GM12878 (cell line): ENCODE results near the gene ANO8. TPM values are rescaled to one million over a fixed set of nuclear protein-coding genes. Genes with fewer than 3 reads are reported as not detected.

Experiments used
- CBFB ChIP-seq: IDR thresholded peaks from 2 replicates; pipeline ENCODE4 v1.6.1; 2016; ENCODE audit warnings: antibody characterized with exemption, low read depth
- CHD1 ChIP-seq: IDR thresholded peaks from 2 replicates; pipeline ENCODE4 v1.6.1; 2012; ENCODE audit warnings: low read depth, low read length, improper control_type of control experiment
- CREM ChIP-seq: IDR thresholded peaks from 2 replicates; pipeline ENCODE4 v1.6.1; 2014; ENCODE audit warnings: antibody characterized with exemption, low read depth
- EGR1 ChIP-seq, 2 experiments: IDR thresholded peaks; 1 replicate in 1 of 2; 2 replicates in 1 of 2; pipeline ENCODE4 v1.6.1; 2011 to 2012; ENCODE audit warnings: low read depth in 2 of 2, low read length in 2 of 2, borderline replicate concordance in 1 of 2, mild to moderate bottlenecking in 1 of 2, moderate library complexity in 1 of 2
- EP300 ChIP-seq, 2 experiments: fragments of 150-350 bp in 1 of 2; IDR thresholded peaks; 2 replicates each; pipeline ENCODE4 v1.6.1; 2011 to 2012; ENCODE audit warnings: low read depth in 2 of 2, low read length in 2 of 2, borderline replicate concordance in 1 of 2, improper control_type of control experiment in 1 of 2, inconsistent platforms in 1 of 2; ENCODE audit not compliant: control insufficient read depth in 1 of 2
- FOXK2 ChIP-seq: fragments of 450-650 bp; IDR thresholded peaks from 2 replicates; pipeline ENCODE4 v1.6.1; 2017; ENCODE audit warnings: mild to moderate bottlenecking, moderate library complexity
- GABPA ChIP-seq: IDR thresholded peaks from 2 replicates; pipeline ENCODE4 v1.6.1; 2014; ENCODE audit warnings: antibody characterized with exemption, low read depth, mild to moderate bottlenecking, inconsistent platforms
- HDAC2 ChIP-seq: fragments of 200-600 bp; sonication (generic); IDR thresholded peaks from 2 replicates; pipeline ENCODE4 v1.6.1; 2017
- IRF3 ChIP-seq: fragments of 450-650 bp; IDR thresholded peaks from 2 replicates; pipeline ENCODE4 v1.6.1; 2014; ENCODE audit warnings: mild to moderate bottlenecking
- IRF4 ChIP-seq: IDR thresholded peaks from 2 replicates; pipeline ENCODE4 v1.6.1; 2011; ENCODE audit warnings: low read depth, low read length
- KAT2A ChIP-seq: conservative IDR thresholded peaks from 2 replicates; pipeline ENCODE4 v1.6.1; 2011; ENCODE audit warnings: low read depth, low read length; ENCODE audit not compliant: control insufficient read depth
- MLLT1 ChIP-seq: fragments of 450-650 bp; IDR thresholded peaks from 2 replicates; pipeline ENCODE4 v1.6.1; 2016; ENCODE audit warnings: mild to moderate bottlenecking
- MYB ChIP-seq: fragments of 150-350 bp; IDR thresholded peaks from 2 replicates; pipeline ENCODE4 v1.6.1; 2014; ENCODE audit warnings: mild to moderate bottlenecking, low read depth, low read length, borderline replicate concordance
- MYC ChIP-seq: IDR thresholded peaks from 2 replicates; pipeline ENCODE4 v1.6.1; 2011; ENCODE audit warnings: mild to moderate bottlenecking, low read length, moderate library complexity, inconsistent platforms; ENCODE audit not compliant: insufficient read depth, insufficient replicate concordance, insufficient read length, severe bottlenecking
- NFYB ChIP-seq: IDR thresholded peaks from 2 replicates; pipeline ENCODE4 v1.6.1; 2011; ENCODE audit warnings: low read depth, mild to moderate bottlenecking, low read length, improper control_type of control experiment, moderate library complexity; ENCODE audit not compliant: insufficient read depth
- NKRF ChIP-seq: fragments of 450-650 bp; conservative IDR thresholded peaks from 2 replicates; pipeline ENCODE4 v1.6.1; 2017; ENCODE audit warnings: mild to moderate bottlenecking, moderate library complexity
- NR2C1 ChIP-seq: fragments of 450-650 bp; IDR thresholded peaks from 2 replicates; pipeline ENCODE4 v1.6.1; 2017; ENCODE audit warnings: antibody characterized with exemption, mild to moderate bottlenecking, moderate library complexity
- NR2C2 ChIP-seq: IDR thresholded peaks from 2 replicates; pipeline ENCODE4 v1.6.1; 2011; ENCODE audit warnings: borderline replicate concordance, low read depth; ENCODE audit not compliant: control insufficient read depth, insufficient read length
- NR2F1 ChIP-seq: fragments of 450-650 bp; conservative IDR thresholded peaks from 2 replicates; pipeline ENCODE4 v1.6.1; 2017; ENCODE audit warnings: mild to moderate bottlenecking
- POLR2AphosphoS2 ChIP-seq: IDR thresholded peaks from 2 replicates; pipeline ENCODE4 v1.6.1; 2011; ENCODE audit warnings: low read depth, mild to moderate bottlenecking, low read length, improper control_type of control experiment, moderate library complexity
- RBBP5 ChIP-seq: fragments of 200-600 bp; sonication (generic); conservative IDR thresholded peaks from 2 replicates; pipeline ENCODE4 v1.6.1; 2016
- RUNX3 ChIP-seq: IDR thresholded peaks from 2 replicates; pipeline ENCODE4 v1.6.1; 2012; ENCODE audit warnings: low read length, inconsistent platforms
- USF1 ChIP-seq: IDR thresholded peaks from 2 replicates; pipeline ENCODE4 v1.6.1; 2011; ENCODE audit warnings: borderline replicate concordance, low read depth, mild to moderate bottlenecking, moderate library complexity, mixed read lengths, low read length; ENCODE audit not compliant: insufficient read depth; ENCODE audit errors: extremely low read length
- WRNIP1 ChIP-seq: IDR thresholded peaks from 2 replicates; pipeline ENCODE4 v1.6.1; 2011; ENCODE audit warnings: low read depth, low read length, improper control_type of control experiment, borderline replicate concordance
- ZNF217 ChIP-seq: fragments of 450-650 bp; IDR thresholded peaks from 2 replicates; pipeline ENCODE4 v1.6.1; 2017; ENCODE audit warnings: antibody characterized with exemption, mild to moderate bottlenecking
- ZNF384 ChIP-seq: IDR thresholded peaks from 2 replicates; pipeline ENCODE4 v1.6.1; 2012; ENCODE audit warnings: low read depth, mild to moderate bottlenecking, low read length, improper control_type of control experiment, borderline replicate concordance
- polyA plus RNA-seq, 11 experiments: library from polyadenylated mRNA; depleted of rRNA in 4 of 11; unstranded in 6 of 11; stranded (reverse) in 5 of 11; fragments of >200 nt; fragmentation: Nextera tagmentation in 4 of 11; fragmentation: Illumina TruSeq in 1 of 11; extraction: Ambion mirVana in 4 of 11; extraction: Trizol in 1 of 11; gene quantifications; 1 replicate in 1 of 11; 2 replicates in 10 of 11; pipeline versions ENCODE4 v1.2.1 to v1.2.3, GENCODE V29; 2011 to 2016; ENCODE audit warnings: inconsistent platforms in 2 of 11, missing spikeins in 2 of 11, low read depth in 1 of 11
- total RNA-seq, 4 experiments: library from RNA; depleted of rRNA in 3 of 4; stranded (reverse); fragments of >200 nt in 3 of 4; fragmentation: Illumina TruSeq in 1 of 4; extraction: Trizol in 1 of 4; gene quantifications; 2 replicates each; pipeline versions ENCODE4 v1.2.1 to v1.2.3, GENCODE V29; 2013 to 2021

The ANO8 gene
- total and polyA plus RNA-seq, 10 of the 15 experiments (the other 5 are each of a cell fraction or from before 2014, with no cell fraction given): 0.04 to 6.7 (median 1.1) TPM

- no peak for TF ChIP-seq KAT2A
- TF ChIP-seq EGR1 (IDR thresholded peaks at IDR 0.05; ENCODE audit: borderline replicate concordance in 1 of 2, low read depth in 2 of 2, low read length in 2 of 2): 0 out of 3 replicates have a peak, but pooled peaks of 1 of the 2 experiments have one; percentile 40
- no peak for TF ChIP-seq CHD1
- TF ChIP-seq POLR2AphosphoS2: no peak
- peak; percentile 90 for TF ChIP-seq MLLT1
- TF ChIP-seq HDAC2: no peak
- TF ChIP-seq NR2F1: peak; percentile 60; the same call in 1 of the 2 replicates
- TF ChIP-seq CREM: peak; percentile 66; the same call in 1 of the 2 replicates
- no peak for TF ChIP-seq NR2C1
- TF ChIP-seq CBFB: peak; percentile 76
- TF ChIP-seq FOXK2: no peak
- 0 out of 2 replicates have a peak, but pooled peaks have one; percentile 41 for TF ChIP-seq NKRF
- TF ChIP-seq GABPA: no peak
- peak; percentile 90 for TF ChIP-seq ZNF384
- no peak for TF ChIP-seq NFYB
- TF ChIP-seq USF1: peak; percentile 54
- peak; percentile 64 to 75; a peak in 2 of 4 replicates for TF ChIP-seq EP300 (IDR thresholded peaks at IDR 0.05; ENCODE audit: borderline replicate concordance in 1 of 2, control insufficient read depth in 1 of 2, low read depth in 2 of 2, low read length in 2 of 2)
- TF ChIP-seq NR2C2: no peak
- peak; percentile 94 for TF ChIP-seq RUNX3
- TF ChIP-seq MYC: no peak
- TF ChIP-seq WRNIP1: no peak
- peak; percentile 48; the same call in 1 of the 2 replicates for TF ChIP-seq ZNF217
- no peak for TF ChIP-seq IRF3
- TF ChIP-seq MYB: peak; percentile 79; the same call in 1 of the 2 replicates
- TF ChIP-seq RBBP5: no peak
- peak; percentile 24; the same call in 1 of the 2 replicates for TF ChIP-seq IRF4
Measured at GRCh38 chr19:17370026-17370587, 35.5 kb upstream of the ANO8 start (continued).
